ENCODE results near the gene ATP6V1A.

The ATP6V1A gene

GRCh38 chr3:113745756-113746547 lies 883 bp upstream of the ATP6V1A start, which contains the start of gene NAA50:
Gene NAA50, minus strand, starts transcription at chr3:113746249. Its CDS starts 300 bp downstream, at chr3:113745949.
- peak; percentile 52 to 96 (median 88) for DNase-seq

- DNase-seq: peak in 9 of 58 donors; percentile 36 to 71 (median 48)
These were observed 630 bp downstream of the ATP6V1A start for GRCh38 chr3:113747283-113748046.

- no peak for DNase-seq
These were observed 4.3 kb downstream of the ATP6V1A start for GRCh38 chr3:113751141-113751540.

- DNase-seq: no peak
These were observed 6.6 kb downstream of the ATP6V1A start for GRCh38 chr3:113753376-113753985.

- no peak for DNase-seq
These were observed 7.8 kb downstream of the ATP6V1A start for GRCh38 chr3:113754494-113755159.

DNA sequence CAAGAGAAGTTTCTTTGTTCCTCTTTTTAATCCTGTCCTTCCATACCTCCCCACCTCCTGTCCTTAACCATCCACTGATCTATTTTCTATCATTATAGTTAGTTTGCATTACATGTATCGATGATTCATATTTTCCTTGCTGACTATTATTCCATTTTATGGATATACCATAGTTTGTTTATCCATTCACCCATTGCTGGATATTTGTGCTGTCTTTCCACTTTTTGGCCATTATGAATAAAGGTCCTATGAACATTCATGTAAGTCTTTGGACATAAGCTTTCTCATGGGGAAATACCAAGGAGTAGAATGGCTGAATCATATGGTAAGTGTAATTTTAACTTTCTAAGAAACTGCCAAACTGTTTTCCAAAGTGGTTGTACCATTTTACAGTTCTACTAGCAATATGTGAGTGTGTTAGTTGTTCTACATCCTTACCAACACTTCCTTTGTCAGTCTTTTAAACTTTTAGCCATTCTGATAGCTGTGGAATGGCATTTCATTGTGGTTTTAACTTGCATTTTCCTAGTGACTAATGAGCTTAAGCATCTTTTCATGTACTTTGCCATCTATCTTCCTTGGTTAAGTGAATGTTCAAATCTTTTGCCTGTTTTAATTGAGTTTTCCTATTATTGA lies 11.7 kb downstream of the ATP6V1A start:
- no peak for DNase-seq

- DNase-seq: no peak
These were observed 17.9 kb downstream of the ATP6V1A start for GRCh38 chr3:113764698-113765097.

GRCh38 chr3:113769551-113769950 lies 22.7 kb downstream of the ATP6V1A start:
- no peak for DNase-seq

- no peak for DNase-seq
These were observed 25.2 kb downstream of the ATP6V1A start for GRCh38 chr3:113771993-113772392.

GRCh38 chr3:113773381-113773780 lies 26.5 kb downstream of the ATP6V1A start:
- DNase-seq: no peak

- DNase-seq: no peak
These were observed 28.7 kb downstream of the ATP6V1A start for GRCh38 chr3:113775516-113775915.

GRCh38 chr3:113776564-113776963 lies 29.7 kb downstream of the ATP6V1A start:
- DNase-seq: no peak

DNA sequence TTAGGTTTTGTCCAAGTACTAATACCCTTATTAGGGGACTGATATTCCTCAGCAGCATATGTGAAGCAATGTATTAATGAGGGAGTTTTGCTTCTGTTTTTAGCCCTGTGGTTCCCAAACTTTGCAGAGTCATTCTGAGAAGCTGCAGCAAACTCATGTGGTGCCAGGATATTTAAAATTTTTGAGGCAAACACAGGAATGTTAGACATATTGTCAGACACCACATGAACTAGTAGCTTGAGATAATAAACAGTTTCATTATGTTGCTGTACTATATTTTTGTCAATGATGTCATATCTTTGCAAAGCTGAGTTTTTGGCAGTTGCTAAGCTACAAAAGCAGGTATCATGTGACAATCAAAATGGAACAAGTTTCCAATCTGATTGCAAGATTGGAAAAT lies 36.6 kb downstream of the ATP6V1A start:
- DNase-seq: no peak

DNA sequence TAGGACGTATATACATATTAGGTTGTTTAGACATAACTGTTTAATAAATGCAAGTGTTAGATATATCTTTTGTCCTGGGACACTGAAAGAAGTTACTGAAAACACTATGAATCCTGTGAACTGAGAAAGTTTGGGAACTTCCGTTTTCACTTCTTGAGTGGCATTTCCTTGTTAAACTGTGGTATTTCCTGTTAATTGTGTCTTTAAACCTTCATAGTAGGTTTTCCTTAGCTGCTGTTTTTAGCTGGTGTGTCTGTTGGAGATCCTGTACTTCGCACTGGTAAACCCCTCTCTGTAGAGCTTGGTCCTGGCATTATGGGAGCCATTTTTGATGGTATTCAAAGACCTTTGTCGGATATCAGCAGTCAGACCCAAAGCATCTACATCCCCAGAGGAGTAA lies 37.1 kb downstream of the ATP6V1A start:
- DNase-seq: no peak

DNA sequence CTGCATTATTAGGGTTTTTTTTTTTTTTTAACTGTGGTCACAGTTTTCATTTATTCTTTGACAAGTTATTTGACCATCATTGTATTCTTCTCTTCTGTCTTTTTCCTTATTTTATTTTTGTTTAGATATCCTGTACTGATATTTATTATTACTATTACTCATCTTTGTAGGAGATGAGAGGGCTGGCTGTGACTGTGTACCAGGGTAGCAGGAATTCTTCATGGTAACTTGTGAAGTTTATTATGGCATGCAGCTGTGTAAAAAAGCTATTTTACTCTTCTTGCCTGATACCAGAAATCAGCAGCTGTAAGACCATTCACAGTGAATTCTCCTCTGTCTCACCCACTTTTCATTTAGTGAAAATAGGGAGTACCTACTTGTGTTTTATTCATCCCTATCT lies 44.5 kb downstream of the ATP6V1A start:
- DNase-seq: no peak

DNA sequence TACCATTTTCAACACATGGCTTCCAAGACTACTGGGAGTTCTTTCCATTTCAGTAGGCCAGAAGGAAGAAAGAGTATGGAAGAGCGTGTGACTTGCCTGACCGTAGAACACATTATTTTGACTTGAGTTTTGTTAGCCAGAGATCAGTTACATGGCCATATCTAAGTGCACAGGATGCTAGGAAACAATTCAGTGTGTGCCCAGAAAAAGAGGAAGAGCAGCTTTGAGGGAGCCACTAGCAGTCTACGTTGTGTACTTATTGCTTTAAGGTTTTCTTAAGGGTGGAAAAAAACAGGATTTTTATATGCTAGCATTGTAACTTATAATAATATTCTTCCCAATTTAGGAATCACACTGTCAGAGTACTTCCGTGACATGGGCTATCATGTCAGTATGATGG lies 47.7 kb downstream of the ATP6V1A start:
- DNase-seq: no peak

DNA sequence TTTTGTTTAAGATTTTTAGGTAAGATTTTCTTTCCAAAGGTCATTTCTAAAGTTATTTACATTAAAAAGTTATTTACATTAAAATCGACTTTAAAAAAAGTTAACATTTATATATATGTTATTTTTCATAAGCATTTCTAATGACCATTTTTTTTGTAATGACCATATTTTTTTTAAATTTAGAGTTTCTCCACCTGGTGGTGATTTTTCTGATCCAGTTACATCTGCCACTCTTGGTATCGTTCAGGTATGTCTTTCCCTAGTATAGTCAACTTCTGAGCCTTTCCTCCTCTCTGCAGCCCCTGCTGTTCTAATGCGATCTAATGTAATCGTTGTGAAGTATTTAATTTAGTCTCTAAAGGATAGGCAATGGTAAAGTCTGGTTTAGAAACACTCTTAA lies 48.9 kb downstream of the ATP6V1A start:
- no peak for DNase-seq

- no peak for DNase-seq
These were observed 56.1 kb downstream of the ATP6V1A start for GRCh38 chr3:113802795-113803455.

- DNase-seq: no peak
These were observed 57.8 kb downstream of the ATP6V1A start for GRCh38 chr3:113804661-113805060.

- no peak for DNase-seq
These were observed 58.4 kb downstream of the ATP6V1A start for GRCh38 chr3:113805249-113805648.

DNA sequence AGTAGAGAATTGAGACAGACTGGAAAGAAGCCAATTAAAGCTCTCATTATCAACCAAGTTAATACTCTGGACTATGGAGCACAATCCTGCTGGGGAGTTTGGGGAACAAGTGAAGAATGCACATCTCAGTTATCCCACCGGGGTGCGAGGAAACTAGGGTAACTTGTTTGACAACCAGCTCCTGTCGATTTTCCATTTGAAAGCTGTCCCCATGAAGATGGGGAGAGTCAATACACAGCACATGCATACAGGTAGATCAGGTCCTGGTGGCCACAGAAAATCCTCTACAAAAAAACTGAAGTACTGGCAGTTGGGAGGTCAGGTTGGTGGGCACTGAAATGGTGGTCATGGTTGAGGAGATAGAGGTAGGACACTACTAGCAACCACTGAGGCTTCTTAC lies 66.0 kb downstream of the ATP6V1A start:
- DNase-seq: no peak

Data from anterior cingulate cortex (tissue), 58 donors.